ENCODE data around the gene PRKCH.

The PRKCH gene

GRCh38 chr14:61288228-61288627 lies 33.2 kb upstream of the PRKCH start:
- H3K36me3 ChIP-seq (replicated peaks; ENCODE audit: low read depth, low read length): no peaks in the 10 kb centered on the region
- no peaks in the 10 kb centered on the region for H4K20me1 ChIP-seq (ENCODE audit: insufficient read depth, low read length)
- H3K4me2 ChIP-seq (ENCODE audit: low read length): no peak overlapping the region
- H3K27ac ChIP-seq (ENCODE audit: low read length): no peak overlapping the region
- no peaks in the 10 kb centered on the region for H3K9me3 ChIP-seq (ENCODE audit: insufficient read depth, low read length)
- peaks cover 27% of the 10 kb centered on the region for H3K27me3 ChIP-seq (ENCODE audit: low read depth, low read length)
- no peak overlapping the region for H3K9ac ChIP-seq (ENCODE audit: low read length)
- no peak overlapping the region for H2AFZ ChIP-seq (ENCODE audit: low read depth, low read length)
- H3K79me2 ChIP-seq (ENCODE audit: low read length): no peaks in the 10 kb centered on the region
- no peaks in the 10 kb centered on the region for H3K4me1 ChIP-seq (ENCODE audit: low read length)
- H3K4me3 ChIP-seq (ENCODE audit: low read length): no peak overlapping the region
- TF ChIP-seq CTCF (IDR thresholded peaks at IDR 0.05; ENCODE audit: low read depth, low read length): no peak

- Histone ChIP-seq H4K20me1 (ENCODE audit: insufficient read depth, low read length) (no peaks in the 10 kb centered on the region), H3K4me2 (ENCODE audit: low read length) (no peak overlapping the region), H3K9me3 (ENCODE audit: insufficient read depth, low read length) (no peaks in the 10 kb centered on the region), H3K27me3 (ENCODE audit: low read depth, low read length) (peaks cover 26% of the 10 kb centered on the region), H3K9ac (ENCODE audit: low read length) (no peak overlapping the region), H2AFZ (ENCODE audit: low read depth, low read length) (no peak overlapping the region), H3K4me3 (ENCODE audit: low read length) (no peak overlapping the region), H3K79me2 (ENCODE audit: low read length) (no peaks in the 10 kb centered on the region), H3K36me3 (replicated peaks; ENCODE audit: low read depth, low read length) (no peaks in the 10 kb centered on the region), H3K27ac (ENCODE audit: low read length) (no peak overlapping the region), H3K4me1 (ENCODE audit: low read length) (no peaks in the 10 kb centered on the region)
- TF ChIP-seq EZH2phosphoT487 (IDR thresholded peaks at IDR 0.05; ENCODE audit: low read depth): no peak
- TF ChIP-seq CTCF (IDR thresholded peaks at IDR 0.05; ENCODE audit: low read depth, low read length): no peak
Observed at GRCh38 chr14:61288720-61289119, 32.7 kb upstream of the PRKCH start.

GRCh38 chr14:61290701-61291100 lies 30.7 kb upstream of the PRKCH start:
- H3K79me2 ChIP-seq (ENCODE audit: low read length): no peaks in the 10 kb centered on the region
- no peak overlapping the region for H3K4me3 ChIP-seq (ENCODE audit: low read length)
- H3K36me3 ChIP-seq (replicated peaks; ENCODE audit: low read depth, low read length): no peaks in the 10 kb centered on the region
- TF ChIP-seq EZH2phosphoT487 (IDR thresholded peaks at IDR 0.05; ENCODE audit: low read depth) (no peak), CTCF (IDR thresholded peaks at IDR 0.05; ENCODE audit: low read depth, low read length) (no peak)
- H3K4me2 ChIP-seq (ENCODE audit: low read length): no peak overlapping the region
- no peaks in the 10 kb centered on the region for H3K4me1 ChIP-seq (ENCODE audit: low read length)
- no peak overlapping the region for H2AFZ ChIP-seq (ENCODE audit: low read depth, low read length)
- H4K20me1 ChIP-seq (ENCODE audit: insufficient read depth, low read length): no peaks in the 10 kb centered on the region
- H3K9ac ChIP-seq (ENCODE audit: low read length): no peak overlapping the region
- peaks cover 12% of the 10 kb centered on the region for H3K27me3 ChIP-seq (ENCODE audit: low read depth, low read length)
- H3K27ac ChIP-seq (ENCODE audit: low read length): no peak overlapping the region
- no peaks in the 10 kb centered on the region for H3K9me3 ChIP-seq (ENCODE audit: insufficient read depth, low read length)

- Histone ChIP-seq H3K36me3 (replicated peaks; ENCODE audit: low read depth, low read length) (no peaks in the 10 kb centered on the region), H3K4me3 (ENCODE audit: low read length) (peak overlapping the region; percentile 27; the same call in 1 of the 2 replicates), H3K27ac (ENCODE audit: low read length) (no peak overlapping the region), H3K4me2 (ENCODE audit: low read length) (peak overlapping the region; percentile 48), H4K20me1 (ENCODE audit: insufficient read depth, low read length) (no peaks in the 10 kb centered on the region), H3K27me3 (ENCODE audit: low read depth, low read length) (peaks cover 23% of the 10 kb centered on the region), H3K79me2 (ENCODE audit: low read length) (no peaks in the 10 kb centered on the region), H2AFZ (ENCODE audit: low read depth, low read length) (no peak overlapping the region), H3K9ac (ENCODE audit: low read length) (no peak overlapping the region), H3K4me1 (ENCODE audit: low read length) (peaks cover 10% of the 10 kb centered on the region), H3K9me3 (ENCODE audit: insufficient read depth, low read length) (no peaks in the 10 kb centered on the region)
- TF ChIP-seq EZH2phosphoT487 (IDR thresholded peaks at IDR 0.05; ENCODE audit: low read depth): no peak
- no peak for TF ChIP-seq CTCF (IDR thresholded peaks at IDR 0.05; ENCODE audit: low read depth, low read length)
Observed at GRCh38 chr14:61296151-61296550, 25.2 kb upstream of the PRKCH start.
